B cell (primary cell): ENCODE results near the gene STK40. TPM values are rescaled to one million over a fixed set of nuclear protein-coding genes. Genes with fewer than 3 reads are reported as not detected.

ENCODE experiments used
- ATAC-seq: fragments of 200-7000 bp; cut with Tn5 transposase; one replicate; pipeline ENCODE4 v1.10.0; 2021; ENCODE audit warnings: low read depth, mild to moderate bottlenecking, moderate number of reproducible peaks, moderate library complexity
- CTCF ChIA-PET: fragments of 350-600 bp; sonication (Branson Sonifier 250); formaldehyde crosslinking; loops from one replicate; lab custom pipeline; 2021; ENCODE audit warnings: antibody characterized with exemption, inconsistent platforms; lab: Charles Lee
- POLR2A ChIA-PET: fragments of 350-600 bp; sonication (Branson Sonifier 250); formaldehyde crosslinking; loops from one replicate; lab custom pipeline; 2021; ENCODE audit warnings: antibody characterized with exemption; lab: Charles Lee
- DNase-seq: peaks from one replicate; pipeline ENCODE4 v3.0.0; 2013
- H2AFZ ChIP-seq: 2 replicates; pipeline ENCODE4 v1.6.1; 2012; ENCODE audit warnings: mild to moderate bottlenecking, low read depth, low read length; ENCODE audit not compliant: insufficient read depth, poor library complexity, severe bottlenecking
- H3K27ac ChIP-seq, 2 donors: 1 replicate in 1 of 2; 2 replicates in 1 of 2; pipeline ENCODE4 v1.5.1; 2012 to 2013; ENCODE audit warnings: low read length in 2 of 2, mild to moderate bottlenecking in 2 of 2, moderate library complexity in 1 of 2
- H3K27me3 ChIP-seq, 4 experiments: fragments of 200-600 bp in 1 of 4; sonication (generic) in 1 of 4; replicated peaks in 1 of 4; 1 replicate in 2 of 4; 2 replicates in 2 of 4; pipeline versions ENCODE4 v1.6.1 to v1.7.0; 2013 to 2016; ENCODE audit warnings: low read length in 3 of 4, mild to moderate bottlenecking in 2 of 4, mixed read lengths in 1 of 4, moderate library complexity in 1 of 4; ENCODE audit not compliant: insufficient read depth in 4 of 4, control insufficient read depth in 3 of 4; ENCODE audit errors: control extremely low read depth in 1 of 4
- H3K36me3 ChIP-seq, 2 experiments: replicated peaks in 1 of 2; 1 replicate in 1 of 2; 2 replicates in 1 of 2; pipeline versions ENCODE4 v1.6.1 to v1.7.1; 2013; ENCODE audit warnings: low read length in 1 of 2; ENCODE audit not compliant: insufficient read depth in 2 of 2, control insufficient read depth in 1 of 2; ENCODE audit errors: control extremely low read depth in 1 of 2, extremely low read depth in 1 of 2
- H3K4me1 ChIP-seq, 2 donors: fragments of 200-600 bp in 1 of 2; sonication (generic) in 1 of 2; 1 replicate in 1 of 2; 2 replicates in 1 of 2; pipeline versions ENCODE4 v1.5.1 to v1.6.1; 2013 to 2017; ENCODE audit warnings: low read length in 2 of 2; ENCODE audit not compliant: control insufficient read depth in 2 of 2, insufficient read depth in 2 of 2
- H3K4me2 ChIP-seq: replicated peaks from 2 replicates; pipeline ENCODE3; 2012; ENCODE audit warnings: mild to moderate bottlenecking, low read depth, low read length; ENCODE audit not compliant: poor library complexity, severe bottlenecking
- H3K4me3 ChIP-seq, 5 experiments: fragments of 200-600 bp in 1 of 5; sonication (generic) in 1 of 5; 1 replicate in 3 of 5; 2 replicates in 2 of 5; pipeline versions ENCODE4 v1.5.1 to v1.7.0; 2011 to 2016; ENCODE audit warnings: low read length in 4 of 5, mild to moderate bottlenecking in 4 of 5, low read depth in 2 of 5, control low read depth in 1 of 5, moderate library complexity in 1 of 5; ENCODE audit not compliant: insufficient read depth in 1 of 5; ENCODE audit errors: control extremely low read depth in 1 of 5, extremely low read depth in 1 of 5
- H3K79me2 ChIP-seq: fragments of 200-600 bp; sonication (generic); one replicate; pipeline ENCODE4 v1.6.0; 2016; ENCODE audit warnings: low read length; ENCODE audit not compliant: control insufficient read depth, insufficient read depth
- H3K9ac ChIP-seq: fragments of 200-600 bp; sonication (generic); 2 replicates; pipeline ENCODE4 v1.6.1; 2017; ENCODE audit warnings: mild to moderate bottlenecking, low read length, moderate library complexity
- H3K9me3 ChIP-seq, 3 donors: one replicate each; pipeline versions ENCODE4 v1.6.1 to v1.7.1; 2013; ENCODE audit warnings: low read length in 2 of 3; ENCODE audit not compliant: control insufficient read depth in 2 of 3, insufficient read depth in 1 of 3; ENCODE audit errors: control extremely low read depth in 1 of 3
- H4K20me1 ChIP-seq: 2 replicates; pipeline ENCODE4 v1.6.0; 2012; ENCODE audit warnings: mild to moderate bottlenecking, low read length; ENCODE audit not compliant: insufficient read depth, control insufficient read depth, poor library complexity, severe bottlenecking
- H3K27ac Mint-ChIP-seq: one replicate; pipeline ENCODE4 v1.8.0; 2021; ENCODE audit warnings: mixed read lengths
- H3K27me3 Mint-ChIP-seq: one replicate; pipeline ENCODE4 v1.8.0; 2021; ENCODE audit warnings: mixed read lengths
- H3K4me1 Mint-ChIP-seq: one replicate; pipeline ENCODE4 v1.8.0; 2021; ENCODE audit warnings: mixed read lengths
- H3K4me3 Mint-ChIP-seq: one replicate; pipeline ENCODE4 v1.8.0; 2021; ENCODE audit warnings: mixed read lengths
- H3K9me3 Mint-ChIP-seq: one replicate; pipeline ENCODE4 v1.8.0; 2022; ENCODE audit warnings: mixed read lengths; ENCODE audit not compliant: insufficient read depth
- EZH2 ChIP-seq: IDR thresholded peaks from 2 replicates; pipeline ENCODE4 v1.6.1; 2012; ENCODE audit warnings: borderline replicate concordance, low read depth, mild to moderate bottlenecking, moderate library complexity, low read length; ENCODE audit not compliant: insufficient read depth, poor library complexity, severe bottlenecking
- WGBS: methylation state at CpG from one replicate; pipeline ENCODE4 v1.1.5; 2013; ENCODE audit warnings: missing lambda C conversion rate; ENCODE audit not compliant: insufficient coverage; 5-methylcytosine and 5-hydroxymethylcytosine counted together
- intact Hi-C: fragments of 100-400 bp; cut with micrococcal nuclease; formaldehyde crosslinking; loops from one replicate; pipeline ENCODE4 v1.10.0; 2022
- polyA plus RNA-seq: library from polyadenylated mRNA; depleted of rRNA; stranded (reverse); fragments of >200 nt; gene quantifications from 2 replicates; pipeline ENCODE4 v1.2.3, GENCODE V29; 2012
- total RNA-seq, 2 donors: library from RNA; stranded (reverse); fragments of 120-200 nt in 1 of 2; gene quantifications; 1 replicate in 1 of 2; 2 replicates in 1 of 2; pipeline versions ENCODE4 v1.2.3 to v1.2.4, GENCODE V29; 2013 to 2022
- TF ChIP-seq, protein P1 (sequence below): fragments of 200-600 bp; IDR thresholded peaks from one replicate; pipeline ENCODE4 v1.8.0; 2022; ENCODE audit warnings: antibody characterized with exemption, mild to moderate bottlenecking

Gene STK40
- total and polyA plus RNA-seq, 2 donors (not counting 1 experiment from before 2014, with no cell fraction given), result 53.1 to 69.1 TPM

DNA sequence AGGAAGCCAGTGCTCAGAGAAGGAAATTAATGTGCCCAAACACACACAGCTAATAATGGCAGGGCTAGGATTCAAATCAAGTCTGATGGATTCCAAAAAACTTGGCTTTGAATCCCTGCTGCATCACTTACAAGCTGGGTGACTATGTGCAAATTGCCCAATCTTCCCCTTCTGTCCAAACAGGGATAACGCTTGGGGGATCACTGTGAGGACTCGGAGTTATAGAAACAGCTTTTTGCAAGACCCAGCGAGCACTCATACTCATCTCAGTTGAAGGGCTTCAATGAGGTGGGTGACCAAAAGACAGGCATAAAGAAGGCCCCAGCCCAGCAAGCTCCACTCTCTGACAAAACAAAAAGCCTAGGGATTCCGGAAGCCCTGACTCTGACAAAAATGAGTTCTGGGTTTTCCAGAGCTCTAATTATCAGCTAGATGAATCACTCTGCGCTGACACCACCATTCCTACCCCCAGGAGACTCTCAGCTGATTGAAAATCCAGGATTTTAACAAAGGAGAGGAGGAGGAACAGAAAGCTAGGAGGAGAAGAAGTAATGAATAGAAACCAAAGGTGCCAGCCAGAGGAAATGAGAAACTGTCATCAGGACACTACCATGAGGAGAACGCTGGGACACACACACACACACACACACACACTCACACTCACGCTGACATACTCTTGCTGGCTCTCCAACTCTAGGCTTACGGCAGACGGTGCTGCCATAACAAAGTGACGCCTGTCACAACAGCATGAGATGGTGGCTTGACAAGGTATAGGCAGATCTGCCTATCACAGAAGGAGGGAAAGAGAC lies 1.6 kb upstream of the STK40 start:
- POLR2A ChIA-PET, result interaction anchor here (0.7 to 3.4 kb wide), 7 partner anchors 10 to 238 kb away, joined by 3 to 34 read pairs (median 4); partner anchors contain the start of genes LSM10, SH3D21, THRAP3 and TRAPPC3
- peak overlapping the region; percentile 92 to 93 for H3K27ac ChIP-seq
- WGBS, result 68% methylated on average over 8 of the region's 10 CpGs
- ATAC-seq, result no peak
- CTCF ChIA-PET, result interaction anchor here (0.9 to 3.2 kb wide), 15 partner anchors 10 to 238 kb away, joined by 3 to 29 read pairs (median 5); partner anchors contain the start of genes LSM10, SH3D21 and TRAPPC3
- no peak overlapping the region for H2AFZ ChIP-seq
- Mint-ChIP-seq H3K27ac (peak overlapping the region; percentile 100), H3K9me3 (no peaks in the 10 kb centered on the region), H3K4me3 (peak overlapping the region; percentile 97), H3K4me1 (peaks cover 83% of the 10 kb centered on the region), H3K27me3 (no peaks in the 10 kb centered on the region)
- no peak for TF ChIP-seq EZH2
- TF ChIP-seq, protein P1, sequence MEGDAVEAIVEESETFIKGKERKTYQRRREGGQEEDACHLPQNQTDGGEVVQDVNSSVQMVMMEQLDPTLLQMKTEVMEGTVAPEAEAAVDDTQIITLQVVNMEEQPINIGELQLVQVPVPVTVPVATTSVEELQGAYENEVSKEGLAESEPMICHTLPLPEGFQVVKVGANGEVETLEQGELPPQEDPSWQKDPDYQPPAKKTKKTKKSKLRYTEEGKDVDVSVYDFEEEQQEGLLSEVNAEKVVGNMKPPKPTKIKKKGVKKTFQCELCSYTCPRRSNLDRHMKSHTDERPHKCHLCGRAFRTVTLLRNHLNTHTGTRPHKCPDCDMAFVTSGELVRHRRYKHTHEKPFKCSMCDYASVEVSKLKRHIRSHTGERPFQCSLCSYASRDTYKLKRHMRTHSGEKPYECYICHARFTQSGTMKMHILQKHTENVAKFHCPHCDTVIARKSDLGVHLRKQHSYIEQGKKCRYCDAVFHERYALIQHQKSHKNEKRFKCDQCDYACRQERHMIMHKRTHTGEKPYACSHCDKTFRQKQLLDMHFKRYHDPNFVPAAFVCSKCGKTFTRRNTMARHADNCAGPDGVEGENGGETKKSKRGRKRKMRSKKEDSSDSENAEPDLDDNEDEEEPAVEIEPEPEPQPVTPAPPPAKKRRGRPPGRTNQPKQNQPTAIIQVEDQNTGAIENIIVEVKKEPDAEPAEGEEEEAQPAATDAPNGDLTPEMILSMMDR, result no peak
- H3K4me3 ChIP-seq, result peak overlapping the region in 2 of 5 experiments; percentile 67 to 80
- peaks cover 77 to 85% of the 10 kb centered on the region in 2 donors for H3K4me1 ChIP-seq
- DNase-seq, result peak; percentile 50
- H3K36me3 ChIP-seq, result peaks cover 0 to 22% of the 10 kb centered on the region in 2 experiments
- peaks cover 72% of the 10 kb centered on the region for H3K79me2 ChIP-seq
- peak overlapping the region; percentile 67 for H3K9ac ChIP-seq
- peaks cover 30% of the 10 kb centered on the region for H4K20me1 ChIP-seq
- H3K27me3 ChIP-seq, result no peaks in the 10 kb centered on the region
- peaks cover 0 to 4% (median 0%) of the 10 kb centered on the region in 3 donors for H3K9me3 ChIP-seq
- intact Hi-C loops, result loop anchor here (2.0 to 5.0 kb wide), 2 partner anchors 299 to 1090 kb away; partner anchors contain the start of gene ADPRS
- H3K4me2 ChIP-seq, result peak overlapping the region; percentile 79
